ENCODE data around the gene CASP2. TPM values are rescaled to one million over a fixed set of nuclear protein-coding genes. Genes with fewer than 3 reads are reported as not detected.

The CASP2 gene
- polyA plus RNA-seq, 1 of the 3 experiments (the other 2 are of a cell fraction): 19.7 TPM

- no peak for TF ChIP-seq IRF3 (IDR thresholded peaks at IDR 0.05; ENCODE audit: low read depth, low read length)
- no peak for TF ChIP-seq NRF1 (IDR thresholded peaks at IDR 0.05; ENCODE audit: low read depth, low read length)
- no peak for TF ChIP-seq CHD2 (IDR thresholded peaks at IDR 0.05; ENCODE audit: low read length, partially characterized antibody)
- no peak for TF ChIP-seq USF1 (IDR thresholded peaks at IDR 0.05; ENCODE audit: borderline replicate concordance, low read depth)
- no peak for TF ChIP-seq FOXJ3 (CRISPR knock-in tag; IDR thresholded peaks at IDR 0.05)
- no peak for TF ChIP-seq MAX (IDR thresholded peaks at IDR 0.05; ENCODE audit: low read depth)
- TF ChIP-seq CTCF (IDR thresholded peaks at IDR 0.05): no peak
- no peak for TF ChIP-seq MXI1 (IDR thresholded peaks at IDR 0.05; ENCODE audit: low read depth, low read length)
- no peak for TF ChIP-seq RCOR1 (IDR thresholded peaks at IDR 0.05; ENCODE audit: low read length)
- no peak for TF ChIP-seq GABPA (IDR thresholded peaks at IDR 0.05; ENCODE audit: low read depth)
- no peak for TF ChIP-seq PBX3 (IDR thresholded peaks at IDR 0.05)
- TF ChIP-seq GATA2 (CRISPR knock-in tag; IDR thresholded peaks at IDR 0.05): no peak
- no peak for TF ChIP-seq EZH2phosphoT487 (IDR thresholded peaks at IDR 0.05; ENCODE audit: borderline replicate concordance, low read depth)
- no peak for TF ChIP-seq MEF2A (IDR thresholded peaks at IDR 0.05; ENCODE audit: borderline replicate concordance, low read depth)
- TF ChIP-seq RFX5 (IDR thresholded peaks at IDR 0.05; ENCODE audit: low read length): no peak
- no peak for TF ChIP-seq EP300 (IDR thresholded peaks at IDR 0.05; ENCODE audit: borderline replicate concordance in 1 of 2, low read depth in 1 of 2, low read length in 1 of 2)
- no peak for TF ChIP-seq FOXM1 (IDR thresholded peaks at IDR 0.05; ENCODE audit: low read depth)
- peaks cover 2% of the 10 kb centered on the region for H3F3A ChIP-seq (replicated peaks; ENCODE audit: insufficient read depth)
- H3K36me3 ChIP-seq (replicated peaks in 1 of 2; ENCODE audit: control insufficient read depth in 1 of 2, insufficient read depth in 2 of 2, low read length in 1 of 2): peaks cover 8 to 12% of the 10 kb centered on the region in 2 experiments
- H3K9ac ChIP-seq: no peak overlapping the region
- peaks cover 15% of the 10 kb centered on the region; the same call in 1 of the 2 replicates for H4K20me1 ChIP-seq (ENCODE audit: insufficient read depth)
- no peak overlapping the region for H3K4me2 ChIP-seq
- no peaks in the 10 kb centered on the region for H3K9me3 ChIP-seq
- no peak overlapping the region for H3K4me3 ChIP-seq (ENCODE audit: low read depth in 2 of 2, low read length in 1 of 2)
- H3K27me3 ChIP-seq (ENCODE audit: insufficient read depth): no peaks in the 10 kb centered on the region
- no peak for DNase-seq
- 87% methylated on average over 5 of the region's 6 CpGs for WGBS (ENCODE audit: low lambda C conversion rate)
- H3K9me2 ChIP-seq: no peaks in the 10 kb centered on the region
- H3K79me2 ChIP-seq (ENCODE audit: insufficient read depth): peaks cover 31% of the 10 kb centered on the region
- ChIA-PET CTCF (interaction anchor here (0.7 to 3.2 kb wide), 3 partner anchors 13 to 94 kb away, joined by 3 to 13 read pairs (median 10); no protein-coding TSS in a partner anchor), POLR2A (no interaction called here)
- H3K4me1 ChIP-seq (ENCODE audit: control insufficient read depth in 1 of 2, insufficient read depth in 2 of 2, low read depth in 1 of 2, low read length in 1 of 2): peaks cover 15 to 26% of the 10 kb centered on the region in 2 experiments; a peak in 3 of 4 replicates
- H2AFZ ChIP-seq (ENCODE audit: low read depth): no peak overlapping the region
- H3K27ac ChIP-seq (ENCODE audit: low read depth in 2 of 2, low read length in 1 of 2): no peak overlapping the region
Observed at GRCh38 chr7:143286522-143286890, 1.6 kb upstream of the CASP2 start.

Measured in SK-N-SH (cell line).